Measurements from ENCODE around the gene PMFBP1.
"Not testable (repeated sequence)": the region's sequence is repeated elsewhere in the genome, so short reads cannot be mapped to it uniquely, and the experiment has no call there.

DNA sequence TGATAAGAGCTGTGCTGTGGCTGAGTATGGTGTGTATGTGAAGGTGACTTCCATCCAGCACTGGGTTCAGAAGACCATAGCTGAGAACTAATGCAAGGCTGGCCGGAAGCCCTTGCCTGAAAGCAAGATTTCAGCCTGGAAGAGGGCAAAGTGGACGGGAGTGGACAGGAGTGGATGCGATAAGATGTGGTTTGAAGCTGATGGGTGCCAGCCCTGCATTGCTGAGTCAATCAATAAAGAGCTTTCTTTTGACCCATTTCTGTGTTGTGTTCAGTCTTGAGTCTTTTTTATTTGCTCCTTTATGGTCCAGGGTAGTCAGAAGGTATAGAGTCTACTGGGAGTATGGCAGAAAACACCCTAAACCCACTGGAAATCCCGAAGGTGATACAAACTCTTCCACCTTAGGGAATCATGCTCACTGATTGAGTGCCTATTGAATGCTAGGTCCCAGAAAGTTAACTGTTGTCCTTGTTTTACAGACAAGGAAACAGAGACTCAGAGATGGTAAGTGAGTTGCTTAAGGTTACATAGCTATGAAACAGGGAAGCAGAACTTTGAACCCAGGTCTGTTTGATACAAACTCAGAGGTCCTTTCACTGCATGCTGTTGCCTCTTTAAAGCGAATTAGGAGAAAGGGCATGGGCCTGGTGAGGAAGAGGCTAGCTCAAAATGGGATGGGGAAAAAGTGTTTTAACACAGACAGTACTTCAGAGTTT, 94.8 kb downstream of the PMFBP1 start:
- TF ChIP-seq YY1 (IDR thresholded peaks at IDR 0.05; ENCODE audit: insufficient read depth, insufficient read length); SUZ12 (IDR thresholded peaks at IDR 0.05; ENCODE audit: extremely low read depth, insufficient read depth, insufficient read length); ZNF274 (IDR thresholded peaks at IDR 0.05; ENCODE audit: low read depth, low read length): not testable (repeated sequence)

Measured in NT2/D1 (cell line).